HepG2 (cell line): ENCODE measurements around the gene ZNF22. TPM values are rescaled to one million over a fixed set of nuclear protein-coding genes. Genes with fewer than 3 reads are reported as not detected.
A peak's percentile ranks its signal among the peaks of the same experiment; 100 is the strongest.

Experiments used
- ATAC-seq: fragments of 200-7000 bp; cut with Tn5 transposase; 3 replicates; pipeline ENCODE4 v1.9.1; 2020; ENCODE audit warnings: mild to moderate bottlenecking, moderate library complexity
- BruUV-seq: library from RNA; stranded (reverse); fragments of 400-500 nt; replicated peaks from 2 replicates; lab custom pipeline; 2021; lab: Mats Ljungman, UMichigan
- CTCF ChIA-PET: fragments of 300-600 bp; formaldehyde crosslinking; extraction: SDS; loops from one replicate; lab custom pipeline; 2021; ENCODE audit warnings: low total read pairs, inconsistent platforms, low intra/inter-chr PET ratio; lab: Yijun Ruan, JAX
- POLR2A ChIA-PET: fragments of 350-600 bp; sonication (Branson Sonifier 250); formaldehyde crosslinking; loops from one replicate; lab custom pipeline; 2020; ENCODE audit warnings: antibody characterized with exemption, inconsistent platforms; lab: Yijun Ruan, JAX
- DNase-seq: peaks from one replicate; pipeline ENCODE4 v3.0.0-alpha.2; 2015; ENCODE audit warnings: low spot score
- FAIRE-seq: peaks from 3 replicates; lab custom pipeline; 2011; peaks lifted over from hg19 to GRCh38; lab: Jason Lieb, UNC
- H2AFZ ChIP-seq: one replicate; pipeline ENCODE4 v1.6.1; 2011; ENCODE audit warnings: low read length, inconsistent platforms
- H3K27ac ChIP-seq: fragments of 300-600 bp; 3 replicates; pipeline ENCODE4 v1.8.0; 2011; ENCODE audit warnings: mixed run types, mild to moderate bottlenecking, mixed read lengths, low read length, inconsistent platforms; ENCODE audit not compliant: insufficient read depth; ENCODE audit errors: extremely low read length
- H3K27me3 ChIP-seq, 2 experiments: fragments of 200-600 bp in 1 of 2; 2 replicates in 1 of 2; 3 replicates in 1 of 2; pipeline versions ENCODE4 v1.6.0 to v1.8.0; 2011; ENCODE audit warnings: low read length in 2 of 2, mild to moderate bottlenecking in 2 of 2, moderate library complexity in 2 of 2, inconsistent platforms in 1 of 2; ENCODE audit not compliant: insufficient read depth in 2 of 2, control insufficient read depth in 1 of 2
- H3K36me3 ChIP-seq, 2 experiments: fragments of 200-600 bp in 1 of 2; replicated peaks in 1 of 2; 2 replicates in 1 of 2; 3 replicates in 1 of 2; pipeline versions ENCODE4 v1.5.1 to v1.8.0; 2011; ENCODE audit warnings: low read length in 2 of 2, inconsistent platforms in 1 of 2; ENCODE audit not compliant: insufficient read depth in 2 of 2, control insufficient read depth in 1 of 2
- H3K4me1 ChIP-seq: 2 replicates; pipeline ENCODE4 v1.5.1; 2012; ENCODE audit warnings: low read length, inconsistent platforms; ENCODE audit not compliant: insufficient read depth
- H3K4me2 ChIP-seq: 2 replicates; pipeline ENCODE4 v1.6.0; 2011; ENCODE audit warnings: low read depth, low read length, inconsistent platforms
- H3K4me3 ChIP-seq, 3 experiments: fragments of 200-600 bp in 1 of 3; sonication (generic), shearing (Covaris generic) in 1 of 3; replicated peaks in 1 of 3; 2 replicates each; pipeline ENCODE4 v1.5.1; 2011 to 2016; ENCODE audit warnings: low read length in 3 of 3, inconsistent platforms in 2 of 3, low read depth in 2 of 3, mild to moderate bottlenecking in 2 of 3, control low read depth in 1 of 3, mixed read lengths in 1 of 3; ENCODE audit not compliant: insufficient read depth in 1 of 3
- H3K79me2 ChIP-seq: one replicate; pipeline ENCODE4 v1.6.1; 2011; ENCODE audit warnings: low read length, inconsistent platforms; ENCODE audit not compliant: insufficient read depth
- H3K9ac ChIP-seq: 2 replicates; pipeline ENCODE4 v1.6.0; 2011; ENCODE audit warnings: mild to moderate bottlenecking, low read depth, low read length, inconsistent platforms; ENCODE audit not compliant: insufficient read depth
- H3K9me3 ChIP-seq: 2 replicates; pipeline ENCODE4 v1.5.1; 2012; ENCODE audit warnings: mild to moderate bottlenecking, low read length
- H4K20me1 ChIP-seq: 2 replicates; pipeline ENCODE4 v1.6.0; 2011; ENCODE audit warnings: inconsistent platforms, mild to moderate bottlenecking, low read length, moderate library complexity; ENCODE audit not compliant: insufficient read depth
- AGO2 ChIP-seq: fragments of 200-400 bp; formaldehyde crosslinking; optimal IDR thresholded peaks from 2 replicates; pipeline ENCODE3; 2017; ENCODE audit warnings: mild to moderate bottlenecking, low read depth, low read length, moderate library complexity
- CSRNP1 ChIP-seq: sonication (generic); formaldehyde crosslinking; IDR thresholded peaks from 2 replicates; pipeline ENCODE4 v1.8.1; 2023; ENCODE audit warnings: mild to moderate bottlenecking, missing genetic modification reagents
- GATA4 ChIP-seq: sonication (generic); IDR thresholded peaks from 2 replicates; pipeline ENCODE4 v1.6.1; 2016; ENCODE audit warnings: antibody characterized with exemption, low read depth, borderline replicate concordance
- KDM4B ChIP-seq: sonication (generic); formaldehyde crosslinking; IDR thresholded peaks from 2 replicates; pipeline ENCODE4 v1.4.0; 2020; ENCODE audit warnings: missing genetic modification reagents
- PHF8 ChIP-seq: sonication (generic); formaldehyde crosslinking; IDR thresholded peaks from 2 replicates; pipeline ENCODE4 v1.5.0; 2020; ENCODE audit warnings: missing genetic modification reagents
- POGZ ChIP-seq: sonication (generic); formaldehyde crosslinking; IDR thresholded peaks from 2 replicates; pipeline ENCODE4 v1.4.0; 2020; ENCODE audit warnings: mild to moderate bottlenecking, missing genetic modification reagents
- RBM39 ChIP-seq: fragments of 200-400 bp; formaldehyde crosslinking; IDR thresholded peaks from one replicate; pipeline ENCODE4 v1.6.1; 2018; ENCODE audit warnings: antibody characterized with exemption, mild to moderate bottlenecking, low read depth, low read length; ENCODE audit not compliant: poor library complexity, severe bottlenecking
- SNAPC2 ChIP-seq: sonication (generic); formaldehyde crosslinking; IDR thresholded peaks from 2 replicates; pipeline ENCODE4 v1.8.1; 2022; ENCODE audit warnings: mild to moderate bottlenecking, missing genetic modification reagents
- SRSF1 ChIP-seq: fragments of 200-400 bp; formaldehyde crosslinking; optimal IDR thresholded peaks from 2 replicates; pipeline ENCODE3; 2017; ENCODE audit warnings: mild to moderate bottlenecking, low read depth, low read length, moderate library complexity
- STAG1 ChIP-seq: sonication (generic); formaldehyde crosslinking; IDR thresholded peaks from 2 replicates; pipeline ENCODE4 v1.4.0; 2020; ENCODE audit warnings: missing genetic modification reagents
- TOPORS ChIP-seq: sonication (generic); formaldehyde crosslinking; IDR thresholded peaks from 2 replicates; pipeline ENCODE4 v1.8.0; 2023; ENCODE audit warnings: mild to moderate bottlenecking, missing genetic modification reagents
- ZBTB1 ChIP-seq: sonication (generic); formaldehyde crosslinking; IDR thresholded peaks from 2 replicates; pipeline ENCODE4 v1.4.0; 2020; ENCODE audit warnings: missing genetic modification reagents, borderline replicate concordance
- ZBTB21 ChIP-seq: sonication (generic); formaldehyde crosslinking; IDR thresholded peaks from 2 replicates; pipeline ENCODE4 v1.4.0; 2020; ENCODE audit warnings: missing genetic modification reagents
- ZNF143 ChIP-seq: sonication (generic); formaldehyde crosslinking; IDR thresholded peaks from 2 replicates; pipeline ENCODE4 v1.4.0; 2020; ENCODE audit warnings: missing genetic modification reagents
- ZNF33B ChIP-seq: sonication (generic); formaldehyde crosslinking; IDR thresholded peaks from 2 replicates; pipeline ENCODE4 v1.5.1; 2020; ENCODE audit warnings: mild to moderate bottlenecking, missing genetic modification reagents
- ZNF577 ChIP-seq: sonication (generic); formaldehyde crosslinking; IDR thresholded peaks from 2 replicates; pipeline ENCODE4 v1.4.0; 2020; ENCODE audit warnings: mild to moderate bottlenecking, low read depth, missing genetic modification reagents, borderline replicate concordance
- ZNF652 ChIP-seq: IDR thresholded peaks from 2 replicates; pipeline ENCODE4 v1.6.1; 2016; ENCODE audit warnings: low read depth, borderline replicate concordance
- ZNF768 ChIP-seq: sonication (generic); formaldehyde crosslinking; IDR thresholded peaks from 2 replicates; pipeline ENCODE4 v1.4.0; 2020; ENCODE audit warnings: missing genetic modification reagents
- ZNF83 ChIP-seq: sonication (generic); formaldehyde crosslinking; IDR thresholded peaks from 2 replicates; pipeline ENCODE4 v1.4.0; 2020; ENCODE audit warnings: missing genetic modification reagents, mild to moderate bottlenecking, borderline replicate concordance
- ZNF891 ChIP-seq: sonication (generic); formaldehyde crosslinking; IDR thresholded peaks from 2 replicates; pipeline ENCODE4 v1.5.0; 2020; ENCODE audit warnings: mild to moderate bottlenecking, missing genetic modification reagents
- WGBS: methylation state at CpG from one replicate; pipeline ENCODE4 v1.1.6; 2017; ENCODE audit warnings: low lambda C conversion rate; 5-methylcytosine and 5-hydroxymethylcytosine counted together
- in situ Hi-C: cut with HindIII; loops from 2 replicates; pipeline ENCODE4 v1.10.0; 2017; ENCODE audit warnings: low pct_unique_long_range_greater_than_20kb; ENCODE audit not compliant: extremely low pct_ligation_motif_present
- intact Hi-C: fragments of 100-400 bp; cut with micrococcal nuclease; formaldehyde crosslinking; loops from one replicate; pipeline ENCODE4 v1.10.0; 2022; ENCODE audit not compliant: unreplicated experiment
- polyA plus RNA-seq, 8 experiments: library from polyadenylated mRNA; depleted of rRNA in 3 of 8; stranded (reverse) in 7 of 8; unstranded in 1 of 8; fragments of >200 nt; fragmentation: Illumina TruSeq in 4 of 8; extraction: Trizol in 4 of 8; gene quantifications; 2 replicates each; pipeline versions ENCODE4 v1.2.1 to v1.2.3, GENCODE V29; 2011 to 2016; ENCODE audit warnings: low read depth in 4 of 8, missing spikeins in 1 of 8, mixed read lengths in 1 of 8; ENCODE audit not compliant: insufficient read depth in 1 of 8
- total RNA-seq, 5 experiments: library from RNA; depleted of rRNA; stranded (reverse); fragments of >200 nt; fragmentation: Illumina TruSeq; extraction: Trizol; gene quantifications; 2 replicates each; pipeline ENCODE4 v1.2.3, GENCODE V29; 2016; ENCODE audit warnings: low read depth in 1 of 5

The ZNF22 gene
- total and polyA plus RNA-seq, 2 of the 13 experiments (the other 11 are each of a cell fraction or from before 2014, with no cell fraction given): 0.40 to 1.3 TPM

- peak; percentile 88; the same call in 1 of the 2 replicates for TF ChIP-seq ZNF33B (CRISPR knock-in tag)
- TF ChIP-seq ZNF143 (CRISPR knock-in tag): peak; percentile 41; the same call in 1 of the 2 replicates
- peak; percentile 98 for TF ChIP-seq GATA4
- TF ChIP-seq ZNF83 (CRISPR knock-in tag): no peak; the same call in 1 of the 2 replicates
- TF ChIP-seq ZNF577 (CRISPR knock-in tag): no peak
- peak; percentile 44 for TF ChIP-seq ZNF652 (CRISPR knock-in tag)
- TF ChIP-seq ZBTB21 (CRISPR knock-in tag): no peak; the same call in 1 of the 2 replicates
- no peak for TF ChIP-seq ZBTB1 (CRISPR knock-in tag)
These were observed 22.0 kb upstream of the ZNF22 start, which contains the start of gene DEPP1 (continued) for GRCh38 chr10:44978570-44979280.

- H3K27me3 ChIP-seq: no peaks in the 10 kb centered on the region; a peak in 1 of 5 replicates
- no peak overlapping the region for H2AFZ ChIP-seq
- peaks cover 33% of the 10 kb centered on the region for H3K79me2 ChIP-seq
- H3K4me1 ChIP-seq: peaks cover 70% of the 10 kb centered on the region
- DNase-seq: no peak
- intact Hi-C loops: no loop called here
- no peak for ATAC-seq
- no peak for FAIRE-seq
- peaks cover 34% of the 10 kb centered on the region for H4K20me1 ChIP-seq
- BruUV-seq: no TSS peak
- H3K4me3 ChIP-seq: peak overlapping the region in 1 of 3 experiments; percentile 89; a peak in 2 of 6 replicates
- H3K27ac ChIP-seq: peak overlapping the region; percentile 97
- ChIA-PET CTCF (no interaction called here), POLR2A (interaction anchor here (1.0 to 12.6 kb wide), 22 partner anchors 11 to 1570 kb away, joined by 3 to 863 read pairs (median 7); partner anchors contain the start of genes HNRNPF, RASSF4, TMEM72 and ZNF22)
- H3K9me3 ChIP-seq: no peaks in the 10 kb centered on the region
- peak overlapping the region; percentile 90 for H3K4me2 ChIP-seq
- H3K36me3 ChIP-seq: peaks cover 3 to 35% of the 10 kb centered on the region in 2 experiments; a peak in 3 of 5 replicates
- H3K9ac ChIP-seq: peak overlapping the region; percentile 72
- in situ Hi-C loops: loop anchor here (5.0 kb wide), 1 partner anchor 47 kb away; no protein-coding TSS in a partner anchor
- 87% methylated on average over 10 of the region's 13 CpGs for WGBS
- TF ChIP-seq KDM4B (CRISPR knock-in tag) (0 out of 2 replicates have a peak, but pooled peaks have one; percentile 8), STAG1 (CRISPR knock-in tag) (no peak), ZNF891 (CRISPR knock-in tag) (peak; percentile 28; the same call in 1 of the 2 replicates), SNAPC2 (0 out of 2 replicates have a peak, but pooled peaks have one; percentile 44), AGO2 (peak; percentile 44), ZNF768 (CRISPR knock-in tag) (no peak), SRSF1 (no peak), RBM39 (peak; percentile 9), CSRNP1 (CRISPR knock-in tag) (0 out of 2 replicates have a peak, but pooled peaks have one; percentile 8), TOPORS (CRISPR knock-in tag) (0 out of 2 replicates have a peak, but pooled peaks have one; percentile 13), POGZ (CRISPR knock-in tag) (0 out of 2 replicates have a peak, but pooled peaks have one; percentile 1), PHF8 (peak; percentile 7; the same call in 1 of the 2 replicates)
These were observed 21.2 kb upstream of the ZNF22 start for GRCh38 chr10:44979281-44980191.
